ENCODE results near the gene ZNF841. TPM values are rescaled to one million over a fixed set of nuclear protein-coding genes. Genes with fewer than 3 reads are reported as not detected.

The ZNF841 gene
- total and polyA plus RNA-seq, 2 of the 13 experiments (the other 11 are each of a cell fraction or from before 2014, with no cell fraction given), result 6.2 to 14.2 TPM

DNA sequence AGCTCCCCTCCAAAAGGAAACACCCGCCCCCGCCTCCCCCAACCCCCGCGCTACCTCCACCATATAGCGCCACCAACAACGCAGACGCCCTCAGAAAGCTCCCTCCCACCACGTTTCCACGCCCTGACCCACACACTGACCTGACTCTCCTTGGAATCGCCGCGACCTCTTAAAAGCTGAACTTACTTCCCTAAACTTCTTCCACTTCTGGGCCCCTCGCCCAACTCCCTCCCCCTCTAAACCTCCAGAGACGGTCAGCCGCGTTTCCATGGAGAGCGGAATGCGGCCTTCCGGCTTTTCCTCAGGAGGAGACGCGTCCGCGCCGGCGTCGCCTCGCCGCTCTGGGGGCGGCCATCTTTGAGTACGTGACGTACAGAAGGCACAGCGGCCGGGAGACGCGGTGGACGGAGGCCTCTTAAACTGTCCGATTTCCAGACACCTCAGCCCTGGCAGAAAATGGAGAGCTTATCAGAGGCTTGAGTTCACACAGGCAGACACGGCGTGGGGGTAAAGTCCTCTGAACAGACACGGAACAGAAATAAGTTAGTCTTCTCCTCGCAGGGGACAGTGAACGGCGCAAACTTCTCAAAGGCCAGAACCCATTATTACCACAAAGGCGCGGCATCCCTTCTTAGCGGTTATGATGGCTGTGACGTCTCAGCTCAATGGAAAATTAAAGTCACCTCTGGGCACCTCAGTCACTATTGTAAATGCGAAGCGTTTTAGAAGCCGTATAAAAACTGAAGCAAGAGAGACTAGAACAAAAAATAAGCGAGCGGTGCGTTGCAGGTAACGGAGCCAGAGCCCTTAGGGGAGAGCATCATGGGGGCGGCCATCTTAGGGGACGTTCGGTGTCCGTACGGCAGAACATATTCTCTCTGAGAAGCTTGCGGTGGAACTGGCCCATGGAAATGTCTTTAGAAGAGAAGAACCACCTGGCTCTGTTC is 46.7 kb downstream of the ZNF841 start, which contains the start of gene ZNF432 (continued):
- TF ChIP-seq ZNF441 (CRISPR knock-in tag; IDR thresholded peaks at IDR 0.05; ENCODE audit: borderline replicate concordance), result no peak
- no peak for TF ChIP-seq NCOA5 (CRISPR knock-in tag; IDR thresholded peaks at IDR 0.05)
- 0 out of 2 replicates have a peak, but pooled peaks have one; percentile 7 for TF ChIP-seq ZNF143 (CRISPR knock-in tag; IDR thresholded peaks at IDR 0.05)
- no peak for TF ChIP-seq CENPX (CRISPR knock-in tag; IDR thresholded peaks at IDR 0.05)
- TF ChIP-seq, protein P1, sequence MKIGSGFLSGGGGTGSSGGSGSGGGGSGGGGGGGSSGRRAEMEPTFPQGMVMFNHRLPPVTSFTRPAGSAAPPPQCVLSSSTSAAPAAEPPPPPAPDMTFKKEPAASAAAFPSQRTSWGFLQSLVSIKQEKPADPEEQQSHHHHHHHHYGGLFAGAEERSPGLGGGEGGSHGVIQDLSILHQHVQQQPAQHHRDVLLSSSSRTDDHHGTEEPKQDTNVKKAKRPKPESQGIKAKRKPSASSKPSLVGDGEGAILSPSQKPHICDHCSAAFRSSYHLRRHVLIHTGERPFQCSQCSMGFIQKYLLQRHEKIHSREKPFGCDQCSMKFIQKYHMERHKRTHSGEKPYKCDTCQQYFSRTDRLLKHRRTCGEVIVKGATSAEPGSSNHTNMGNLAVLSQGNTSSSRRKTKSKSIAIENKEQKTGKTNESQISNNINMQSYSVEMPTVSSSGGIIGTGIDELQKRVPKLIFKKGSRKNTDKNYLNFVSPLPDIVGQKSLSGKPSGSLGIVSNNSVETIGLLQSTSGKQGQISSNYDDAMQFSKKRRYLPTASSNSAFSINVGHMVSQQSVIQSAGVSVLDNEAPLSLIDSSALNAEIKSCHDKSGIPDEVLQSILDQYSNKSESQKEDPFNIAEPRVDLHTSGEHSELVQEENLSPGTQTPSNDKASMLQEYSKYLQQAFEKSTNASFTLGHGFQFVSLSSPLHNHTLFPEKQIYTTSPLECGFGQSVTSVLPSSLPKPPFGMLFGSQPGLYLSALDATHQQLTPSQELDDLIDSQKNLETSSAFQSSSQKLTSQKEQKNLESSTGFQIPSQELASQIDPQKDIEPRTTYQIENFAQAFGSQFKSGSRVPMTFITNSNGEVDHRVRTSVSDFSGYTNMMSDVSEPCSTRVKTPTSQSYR (CRISPR knock-in tag; IDR thresholded peaks at IDR 0.05; ENCODE audit: borderline replicate concordance), result peak; percentile 53; the same call in 1 of the 2 replicates
- no peak for TF ChIP-seq ZNF609 (CRISPR knock-in tag; IDR thresholded peaks at IDR 0.05; ENCODE audit: borderline replicate concordance)
- peak; percentile 61; the same call in 1 of the 2 replicates for TF ChIP-seq SP4 (CRISPR knock-in tag; IDR thresholded peaks at IDR 0.05)
- TF ChIP-seq, protein P2, sequence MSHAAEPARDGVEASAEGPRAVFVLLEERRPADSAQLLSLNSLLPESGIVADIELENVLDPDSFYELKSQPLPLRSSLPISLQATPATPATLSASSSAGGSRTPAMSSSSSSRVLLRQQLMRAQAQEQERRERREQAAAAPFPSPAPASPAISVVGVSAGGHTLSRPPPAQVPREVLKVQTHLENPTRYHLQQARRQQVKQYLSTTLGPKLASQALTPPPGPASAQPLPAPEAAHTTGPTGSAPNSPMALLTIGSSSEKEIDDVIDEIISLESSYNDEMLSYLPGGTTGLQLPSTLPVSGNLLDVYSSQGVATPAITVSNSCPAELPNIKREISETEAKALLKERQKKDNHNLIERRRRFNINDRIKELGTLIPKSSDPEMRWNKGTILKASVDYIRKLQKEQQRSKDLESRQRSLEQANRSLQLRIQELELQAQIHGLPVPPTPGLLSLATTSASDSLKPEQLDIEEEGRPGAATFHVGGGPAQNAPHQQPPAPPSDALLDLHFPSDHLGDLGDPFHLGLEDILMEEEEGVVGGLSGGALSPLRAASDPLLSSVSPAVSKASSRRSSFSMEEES (CRISPR knock-in tag; IDR thresholded peaks at IDR 0.05), result 0 out of 2 replicates have a peak, but pooled peaks have one; percentile 33
- no peak for TF ChIP-seq ATM (IDR thresholded peaks at IDR 0.05; ENCODE audit: borderline replicate concordance)
- no peak for TF ChIP-seq TOPORS (CRISPR knock-in tag; IDR thresholded peaks at IDR 0.05)
- TF ChIP-seq ZBTB34 (CRISPR knock-in tag; IDR thresholded peaks at IDR 0.05), result no peak
- TF ChIP-seq ZMYM4 (CRISPR knock-in tag; IDR thresholded peaks at IDR 0.05), result peak; percentile 60; the same call in 1 of the 2 replicates
- no peak for TF ChIP-seq MATR3 (CRISPR knock-in tag; IDR thresholded peaks at IDR 0.05)
- TF ChIP-seq SRSF9 (IDR thresholded peaks at IDR 0.05; ENCODE audit: borderline replicate concordance, insufficient read depth, low read depth, low read length, poor library complexity, severe bottlenecking), result no peak

Data from HepG2 (cell line).